ENCODE measurements around the gene BCKDK. TPM values are rescaled to one million over a fixed set of nuclear protein-coding genes. Genes with fewer than 3 reads are reported as not detected.

BCKDK gene
- polyA plus RNA-seq, 1 donor (not counting 4 experiments of a cell fraction or from before 2014, with no cell fraction given): 19.9 TPM

DNA sequence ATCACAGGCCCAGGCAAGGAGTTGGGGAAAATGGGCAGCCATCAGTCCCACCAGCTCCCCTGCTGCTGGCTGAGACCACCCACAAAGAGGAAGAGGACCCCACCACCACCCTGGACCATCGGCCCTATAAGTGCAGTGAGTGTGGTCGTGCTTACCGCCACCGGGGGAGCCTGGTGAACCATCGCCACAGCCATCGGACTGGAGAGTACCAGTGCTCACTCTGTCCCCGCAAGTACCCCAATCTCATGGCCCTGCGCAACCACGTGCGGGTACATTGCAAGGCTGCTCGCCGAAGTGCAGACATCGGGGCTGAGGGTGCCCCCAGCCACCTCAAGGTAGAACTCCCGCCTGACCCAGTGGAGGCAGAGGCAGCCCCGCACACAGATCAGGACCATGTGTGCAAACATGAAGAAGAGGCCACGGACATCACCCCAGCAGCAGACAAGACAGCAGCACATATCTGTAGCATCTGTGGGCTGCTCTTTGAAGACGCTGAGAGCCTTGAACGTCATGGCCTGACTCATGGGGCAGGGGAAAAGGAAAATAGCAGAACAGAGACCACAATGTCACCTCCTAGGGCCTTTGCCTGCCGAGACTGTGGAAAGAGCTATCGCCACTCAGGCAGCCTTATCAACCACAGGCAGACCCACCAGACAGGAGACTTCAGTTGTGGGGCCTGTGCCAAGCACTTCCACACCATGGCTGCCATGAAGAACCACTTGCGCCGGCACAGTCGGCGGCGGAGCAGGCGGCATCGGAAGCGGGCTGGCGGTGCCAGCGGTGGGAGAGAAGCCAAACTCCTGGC is 30.4 kb upstream of the BCKDK start:
- H3K4me3 ChIP-seq (ENCODE audit: control insufficient read depth in 2 of 3, extremely low read depth in 1 of 3, insufficient read depth in 2 of 3, low read depth in 1 of 3, low read length in 3 of 3): no peak overlapping the region
- DNase-seq (ENCODE audit: low read depth, low spot score): no peak
- H3K27me3 ChIP-seq (ENCODE audit: control insufficient read depth, extremely low read depth, insufficient read depth, low read length): no peaks in the 10 kb centered on the region
- H3K79me2 ChIP-seq (ENCODE audit: control insufficient read depth, insufficient read depth, low read length): peaks cover 64% of the 10 kb centered on the region
- H3K4me2 ChIP-seq (ENCODE audit: control insufficient read depth, extremely low read depth, insufficient read depth, low read depth, low read length): no peak overlapping the region
- no peak for FAIRE-seq
- H4K20me1 ChIP-seq (ENCODE audit: control insufficient read depth, extremely low read depth, insufficient read depth, low read length): no peaks in the 10 kb centered on the region
- no peak overlapping the region for H3K9ac ChIP-seq (ENCODE audit: control insufficient read depth, extremely low read depth, insufficient read depth, low read length)
- H3K4me1 ChIP-seq (ENCODE audit: control insufficient read depth, extremely low read depth, insufficient read depth, low read length): no peaks in the 10 kb centered on the region
- no peak for TF ChIP-seq CTCF (optimal IDR thresholded peaks at IDR 0.05 in 1 of 3, IDR thresholded peaks at IDR 0.05 in 1 of 3, conservative IDR thresholded peaks at IDR 0.05 in 1 of 3; ENCODE audit: extremely low read depth in 1 of 3, insufficient read depth in 2 of 3, low read length in 3 of 3)
- no peak for TF ChIP-seq EZH2 (IDR thresholded peaks at IDR 0.05; ENCODE audit: low read length)
- no peak overlapping the region for H2AFZ ChIP-seq (ENCODE audit: control insufficient read depth, low read length)
- H3K27ac ChIP-seq (ENCODE audit: control insufficient read depth, insufficient read depth, low read length): no peak overlapping the region
- no peaks in the 10 kb centered on the region for H3K9me3 ChIP-seq (ENCODE audit: control insufficient read depth, low read depth, low read length)
- no peaks in the 10 kb centered on the region for H3K9me1 ChIP-seq (ENCODE audit: control insufficient read depth, extremely low read depth, insufficient read depth, low read length)
- dilution Hi-C loops (cut with MboI; ENCODE audit: extremely low pct_ligation_motif_present, low sequenced_read_pairs): no loop called here
- peaks cover 21 to 30% of the 10 kb centered on the region in 2 experiments for H3K36me3 ChIP-seq (ENCODE audit: control insufficient read depth in 2 of 2, extremely low read depth in 1 of 2, insufficient read depth in 2 of 2, low read length in 2 of 2)

GRCh38 chr16:31078597-31079341 is 29.4 kb upstream of the BCKDK start:
- no peak for DNase-seq (ENCODE audit: low read depth, low spot score)

More at GRCh38 chr16:31078597-31079341, 29.4 kb upstream of the BCKDK start:
- dilution Hi-C loops (cut with MboI; ENCODE audit: extremely low pct_ligation_motif_present, low sequenced_read_pairs): no loop called here
- Histone ChIP-seq H3K4me3 (ENCODE audit: control insufficient read depth in 2 of 3, extremely low read depth in 1 of 3, insufficient read depth in 2 of 3, low read depth in 1 of 3, low read length in 3 of 3) (no peak overlapping the region), H3K27ac (ENCODE audit: control insufficient read depth, insufficient read depth, low read length) (no peak overlapping the region), H3K36me3 (ENCODE audit: control insufficient read depth in 2 of 2, extremely low read depth in 1 of 2, insufficient read depth in 2 of 2, low read length in 2 of 2) (peaks cover 21 to 30% of the 10 kb centered on the region in 2 experiments), H3K4me2 (ENCODE audit: control insufficient read depth, extremely low read depth, insufficient read depth, low read depth, low read length) (no peak overlapping the region), H2AFZ (ENCODE audit: control insufficient read depth, low read length) (no peak overlapping the region), H3K4me1 (ENCODE audit: control insufficient read depth, extremely low read depth, insufficient read depth, low read length) (no peaks in the 10 kb centered on the region), H3K79me2 (ENCODE audit: control insufficient read depth, insufficient read depth, low read length) (peaks cover 60% of the 10 kb centered on the region), H3K27me3 (ENCODE audit: control insufficient read depth, extremely low read depth, insufficient read depth, low read length) (no peaks in the 10 kb centered on the region), H3K9me1 (ENCODE audit: control insufficient read depth, extremely low read depth, insufficient read depth, low read length) (no peaks in the 10 kb centered on the region), H3K9me3 (ENCODE audit: control insufficient read depth, low read depth, low read length) (no peaks in the 10 kb centered on the region), H4K20me1 (ENCODE audit: control insufficient read depth, extremely low read depth, insufficient read depth, low read length) (no peaks in the 10 kb centered on the region), H3K9ac (ENCODE audit: control insufficient read depth, extremely low read depth, insufficient read depth, low read length) (no peak overlapping the region)
- no peak for FAIRE-seq
- no peak for TF ChIP-seq EZH2 (IDR thresholded peaks at IDR 0.05; ENCODE audit: low read length)
- no peak for TF ChIP-seq CTCF (optimal IDR thresholded peaks at IDR 0.05 in 1 of 3, IDR thresholded peaks at IDR 0.05 in 1 of 3, conservative IDR thresholded peaks at IDR 0.05 in 1 of 3; ENCODE audit: extremely low read depth in 1 of 3, insufficient read depth in 2 of 3, low read length in 3 of 3)
